IPS-18a (cell line): ENCODE data around the gene C20orf202.
"Not testable (repeated sequence)": the region's sequence is repeated elsewhere in the genome, so short reads cannot be mapped to it uniquely, and the experiment has no call there.

Experiments used
- H3K27ac ChIP-seq: one replicate; pipeline ENCODE4 v1.5.1; 2013; ENCODE audit warnings: low read length
- H3K27me3 ChIP-seq: one replicate; pipeline ENCODE4 v1.6.1; 2013; ENCODE audit warnings: mild to moderate bottlenecking, low read length; ENCODE audit not compliant: control insufficient read depth, insufficient read depth
- H3K36me3 ChIP-seq: one replicate; pipeline ENCODE4 v1.6.1; 2013; ENCODE audit warnings: low read depth, low read length; ENCODE audit not compliant: control insufficient read depth
- H3K4me1 ChIP-seq: one replicate; pipeline ENCODE4 v1.6.1; 2013; ENCODE audit warnings: low read depth, low read length; ENCODE audit not compliant: control insufficient read depth
- H3K4me3 ChIP-seq: one replicate; pipeline ENCODE4 v1.5.1; 2013; ENCODE audit warnings: low read length
- H3K9ac ChIP-seq: one replicate; pipeline ENCODE4 v1.6.1; 2013; ENCODE audit warnings: mild to moderate bottlenecking, low read length, moderate library complexity
- H3K9me3 ChIP-seq: one replicate; pipeline ENCODE4 v1.6.1; 2013; ENCODE audit warnings: low read depth, low read length; ENCODE audit not compliant: control insufficient read depth

Gene C20orf202

DNA sequence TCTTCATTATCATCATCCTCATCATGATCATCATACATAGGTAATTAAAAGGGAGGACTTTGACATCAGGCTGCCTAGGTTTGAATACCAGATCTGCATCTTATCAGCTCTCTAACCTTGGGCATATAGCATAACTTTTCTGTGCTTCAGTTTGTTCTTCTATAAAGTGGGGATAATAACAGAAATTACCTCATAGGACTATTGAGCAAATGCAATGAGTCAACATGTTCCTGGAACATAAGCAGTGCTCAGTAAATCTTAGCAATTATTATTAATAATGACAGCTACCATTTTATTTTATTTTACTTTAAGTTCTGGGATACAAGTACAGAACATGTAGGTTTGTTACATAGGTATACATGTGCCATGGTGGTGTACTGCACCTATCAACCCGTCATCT lies 7.2 kb downstream of the C20orf202 start:
- peaks cover 6% of the 10 kb centered on the region for H3K27me3 ChIP-seq
- H3K9ac ChIP-seq = no peak overlapping the region
- peaks cover 9% of the 10 kb centered on the region for H3K4me1 ChIP-seq
- no peaks in the 10 kb centered on the region for H3K9me3 ChIP-seq
- H3K4me3 ChIP-seq = no peak overlapping the region
- H3K36me3 ChIP-seq = no peaks in the 10 kb centered on the region
- no peak overlapping the region for H3K27ac ChIP-seq

- no peak overlapping the region for H3K27ac ChIP-seq
- H3K4me3 ChIP-seq = no peak overlapping the region
- H3K9ac ChIP-seq = no peak overlapping the region
- H3K36me3 ChIP-seq = no peaks in the 10 kb centered on the region
- H3K27me3 ChIP-seq = peaks cover 6% of the 10 kb centered on the region
- peaks cover 9% of the 10 kb centered on the region for H3K4me1 ChIP-seq
- H3K9me3 ChIP-seq = no peaks in the 10 kb centered on the region
These were observed 8.8 kb downstream of the C20orf202 start for GRCh38 chr20:1212023-1212422.

DNA sequence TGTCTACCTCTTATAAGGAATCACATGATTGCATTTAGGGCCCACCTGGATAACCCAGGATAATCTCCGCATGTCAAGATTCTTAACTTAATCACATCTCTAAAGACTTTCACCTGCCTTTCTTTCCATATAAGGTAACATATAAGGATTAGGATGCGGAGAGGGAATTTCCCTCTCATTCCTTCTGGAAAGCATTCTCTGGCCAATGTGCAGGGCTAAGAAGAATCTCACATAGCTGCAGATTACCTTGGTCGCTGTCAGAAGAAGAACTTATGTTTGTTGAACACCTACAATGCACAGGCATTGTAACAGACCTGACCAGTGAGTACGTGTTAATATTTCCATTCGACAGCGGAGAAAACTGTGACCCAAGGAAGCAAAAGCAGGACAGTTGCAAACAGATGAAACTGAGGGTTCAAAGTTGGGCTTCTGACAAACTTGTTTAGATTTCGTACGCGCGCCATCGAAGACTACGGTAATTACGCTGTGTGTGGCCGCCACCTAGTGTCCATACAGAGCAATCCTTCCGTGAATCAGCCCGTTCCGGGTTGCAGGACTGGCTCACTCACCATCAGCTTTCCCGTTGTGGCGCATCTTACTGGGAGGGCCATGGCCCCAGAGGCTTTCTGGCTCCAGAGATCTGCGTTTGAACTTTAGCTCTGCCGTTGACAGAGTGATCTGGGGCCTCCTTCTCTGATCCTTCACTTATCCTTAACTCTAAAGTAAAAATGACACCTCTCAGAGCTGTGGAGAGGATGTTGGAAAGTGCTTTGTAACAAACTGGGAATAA lies 9.5 kb downstream of the C20orf202 start:
- Histone ChIP-seq H3K27ac (no peak overlapping the region), H3K36me3 (no peaks in the 10 kb centered on the region), H3K9ac (no peak overlapping the region), H3K27me3 (peaks cover 6% of the 10 kb centered on the region), H3K4me1 (peaks cover 9% of the 10 kb centered on the region), H3K9me3 (no peaks in the 10 kb centered on the region), H3K4me3 (peak overlapping the region; percentile 14)

- H3K27me3 ChIP-seq = peaks cover 6% of the 10 kb centered on the region
- no peak overlapping the region for H3K27ac ChIP-seq
- H3K36me3 ChIP-seq = no peaks in the 10 kb centered on the region
- peaks cover 9% of the 10 kb centered on the region for H3K4me1 ChIP-seq
- no peak overlapping the region for H3K4me3 ChIP-seq
- no peak overlapping the region for H3K9ac ChIP-seq
- no peaks in the 10 kb centered on the region for H3K9me3 ChIP-seq
These were observed 11.6 kb downstream of the C20orf202 start for GRCh38 chr20:1214838-1215261.

- H3K27me3 ChIP-seq = peaks cover 6% of the 10 kb centered on the region
- no peak overlapping the region for H3K27ac ChIP-seq
- peaks cover 9% of the 10 kb centered on the region for H3K4me1 ChIP-seq
- H3K36me3 ChIP-seq = no peaks in the 10 kb centered on the region
- no peak overlapping the region for H3K9ac ChIP-seq
- H3K4me3 ChIP-seq = no peak overlapping the region
- no peaks in the 10 kb centered on the region for H3K9me3 ChIP-seq
These were observed 12.3 kb downstream of the C20orf202 start for GRCh38 chr20:1215386-1216170.

DNA sequence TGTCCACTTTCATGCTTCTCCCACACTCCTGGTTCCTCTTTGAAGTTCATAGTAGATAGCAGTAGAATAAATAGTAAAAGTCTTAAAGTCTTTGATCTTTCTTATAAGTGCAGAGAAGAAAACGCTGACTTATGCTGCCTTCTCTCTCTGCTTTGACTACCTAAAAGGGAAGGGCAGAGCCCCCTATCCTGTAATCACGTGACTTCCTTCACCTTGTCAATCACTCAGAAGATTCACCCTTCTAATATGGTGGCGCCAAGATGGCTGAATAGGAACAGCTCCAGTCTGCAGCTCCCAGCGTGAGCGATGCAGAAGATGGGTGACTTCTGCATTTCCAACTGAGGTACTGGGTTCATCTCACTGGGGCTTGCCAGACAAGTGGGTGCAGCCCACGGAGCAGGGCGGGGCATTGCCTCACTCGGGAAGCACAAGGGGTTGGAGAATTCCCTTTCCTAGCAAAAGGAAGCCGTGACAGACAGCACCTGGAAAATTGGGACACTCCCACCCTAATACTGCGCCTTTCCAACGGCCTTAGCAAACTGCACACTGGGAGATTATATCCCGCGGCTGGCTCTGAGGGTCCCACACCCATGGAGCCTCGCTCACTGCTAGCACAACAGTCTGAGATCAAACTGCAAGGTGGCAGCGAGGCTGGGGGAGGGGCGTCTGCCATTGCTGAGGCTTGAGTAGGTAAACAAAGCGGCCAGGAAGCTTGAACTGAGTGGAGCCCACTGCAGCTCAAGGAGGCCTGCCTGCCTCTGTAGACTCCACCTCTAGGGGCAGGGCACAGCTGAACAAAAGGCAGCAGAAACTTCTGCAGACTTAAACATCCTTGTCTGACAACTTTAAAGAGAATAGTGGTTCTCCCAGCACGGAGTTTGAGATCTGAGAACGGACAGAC lies 13.5 kb downstream of the C20orf202 start:
- not testable (repeated sequence) for H3K9ac ChIP-seq, H3K9me3 ChIP-seq, H3K4me1 ChIP-seq, H3K36me3 ChIP-seq, H3K4me3 ChIP-seq, H3K27ac ChIP-seq, H3K27me3 ChIP-seq

GRCh38 chr20:1222750-1223149 lies 19.5 kb downstream of the C20orf202 start:
- H3K36me3 ChIP-seq, H3K27ac ChIP-seq, H3K9ac ChIP-seq, H3K4me1 ChIP-seq, H3K9me3 ChIP-seq, H3K4me3 ChIP-seq: not testable (repeated sequence)
- H3K27me3 ChIP-seq = peaks cover 24% of the 10 kb centered on the region

DNA sequence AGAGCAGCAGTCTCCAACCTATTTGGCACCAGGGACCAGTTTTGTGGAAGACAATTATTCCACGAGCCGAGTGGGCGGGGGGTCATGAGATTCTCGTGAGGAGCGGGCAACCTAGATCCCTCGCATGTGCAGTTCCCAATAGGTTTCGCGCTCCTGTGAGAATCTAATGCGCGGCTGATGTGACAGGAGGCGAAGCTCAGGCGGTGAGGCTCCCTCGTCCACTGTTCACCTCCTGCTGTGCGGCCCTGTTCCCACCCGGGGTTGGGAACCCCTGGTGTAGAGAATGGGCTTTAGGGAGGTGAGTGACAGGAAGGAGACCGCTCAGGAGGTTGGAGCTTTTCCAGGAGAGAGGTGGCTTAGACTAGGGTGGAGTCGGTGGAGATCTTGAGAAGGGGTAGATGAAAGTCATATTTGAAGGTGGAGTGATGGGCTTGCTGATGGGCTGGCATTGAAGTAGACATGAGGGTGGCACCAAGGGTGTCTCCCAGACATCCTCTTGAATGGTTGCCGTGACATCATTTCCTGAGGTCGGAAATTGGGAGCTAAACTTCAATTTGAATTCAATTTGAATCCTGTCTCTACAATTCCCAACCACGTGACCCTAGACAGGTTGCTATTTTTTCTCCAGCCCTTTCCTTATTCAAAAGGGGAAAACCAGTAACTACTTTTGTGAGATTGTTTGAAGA lies 21.1 kb downstream of the C20orf202 start:
- H3K9ac ChIP-seq = no peak overlapping the region
- no peaks in the 10 kb centered on the region for H3K9me3 ChIP-seq
- no peak overlapping the region for H3K27ac ChIP-seq
- peaks cover 38% of the 10 kb centered on the region for H3K27me3 ChIP-seq
- no peaks in the 10 kb centered on the region for H3K36me3 ChIP-seq
- H3K4me3 ChIP-seq = no peak overlapping the region
- no peaks in the 10 kb centered on the region for H3K4me1 ChIP-seq

- H3K36me3 ChIP-seq = no peaks in the 10 kb centered on the region
- H3K9ac ChIP-seq = no peak overlapping the region
- no peaks in the 10 kb centered on the region for H3K9me3 ChIP-seq
- H3K4me1 ChIP-seq = no peaks in the 10 kb centered on the region
- no peak overlapping the region for H3K27ac ChIP-seq
- H3K27me3 ChIP-seq = peaks cover 38% of the 10 kb centered on the region
- H3K4me3 ChIP-seq = peak overlapping the region; percentile 58
These were observed 22.1 kb downstream of the C20orf202 start for GRCh38 chr20:1225263-1225782.

DNA sequence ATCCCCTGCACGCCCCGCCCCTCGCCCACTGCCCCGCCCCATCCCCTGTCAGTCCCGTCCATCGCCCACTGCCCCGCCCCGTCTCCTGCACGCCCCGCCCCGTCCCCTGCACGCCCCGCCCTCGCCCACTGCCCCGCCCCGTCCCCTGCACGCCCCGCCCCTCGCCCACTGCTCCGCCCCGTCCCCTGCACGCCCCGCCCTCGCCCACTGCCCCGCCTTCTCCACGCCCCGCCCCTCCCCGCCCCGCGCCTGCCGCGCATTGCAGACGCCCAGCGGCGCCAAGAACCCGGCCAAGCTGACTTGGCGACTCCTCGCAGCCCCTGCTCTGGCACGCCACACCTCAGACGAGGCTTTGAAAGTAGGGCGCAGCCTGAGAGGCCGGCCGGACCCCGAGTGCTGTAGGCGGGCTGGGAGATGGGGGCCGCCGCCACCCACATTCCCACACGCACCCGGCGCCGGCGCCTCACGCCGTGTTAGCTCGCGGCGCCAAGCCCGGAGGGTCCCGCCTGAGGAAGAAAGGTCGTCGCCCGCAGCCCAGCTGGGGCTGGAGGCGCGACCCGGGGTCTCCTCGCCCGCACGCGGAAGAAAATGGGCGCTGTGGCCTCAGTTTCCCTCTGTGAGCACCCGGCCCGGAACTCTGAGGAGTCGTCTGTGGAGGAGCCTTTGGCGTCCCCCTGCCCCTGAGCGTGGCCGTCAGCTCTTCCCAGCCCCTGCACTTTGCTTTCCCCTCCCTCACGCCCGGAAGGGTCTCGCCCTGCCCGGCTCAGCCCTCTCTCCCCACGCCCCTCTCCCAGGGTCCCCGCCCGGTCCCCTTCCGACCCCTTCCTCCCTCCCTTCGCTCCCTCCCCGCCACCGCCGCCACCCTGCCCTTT lies 22.8 kb downstream of the C20orf202 start, which contains the start of gene RAD21L1:
Gene RAD21L1, plus strand, starts transcription at position 262 of the 872 bp plus-strand sequence. CDS start 2,410 bp downstream, outside the sequence.
- Histone ChIP-seq H3K4me3 (peak within 1 kb of the TSS; percentile 69), H3K36me3 (no peaks in the 10 kb centered on the region), H3K27ac (no peak within 1 kb of the TSS), H3K9me3 (no peaks in the 10 kb centered on the region), H3K9ac (peak within 1 kb of the TSS; percentile 50), H3K4me1 (no peaks in the 10 kb centered on the region), H3K27me3 (peaks cover 38% of the 10 kb centered on the region)
